WTC11 (cell line): ENCODE data around the gene NDUFS3. TPM values are rescaled to one million over a fixed set of nuclear protein-coding genes. Genes with fewer than 3 reads are reported as not detected.

Experiments
- ATAC-seq: fragments of 200-7000 bp; cut with Tn5 transposase; 2 replicates; pipeline ENCODE4 v1.10.0; 2021; ENCODE audit warnings: mild to moderate bottlenecking, moderate library complexity
- CTCF ChIA-PET: fragments of 300-600 bp; sonication (Branson Sonifier 250); formaldehyde crosslinking; loops from one replicate; lab custom pipeline; 2021; ENCODE audit warnings: antibody characterized with exemption; lab: Charles Lee
- POLR2A ChIA-PET: fragments of 350-600 bp; sonication (Branson Sonifier 250); formaldehyde crosslinking; loops from one replicate; lab custom pipeline; 2021; ENCODE audit warnings: antibody characterized with exemption; lab: Charles Lee
- DNase-seq: peaks from one replicate; pipeline ENCODE4 v3.0.0; 2021; ENCODE audit warnings: low spot score
- H3K27ac Mint-ChIP-seq: 2 replicates; pipeline ENCODE4 v1.8.0; 2021; ENCODE audit warnings: mixed read lengths
- H3K27me3 Mint-ChIP-seq: 2 replicates; pipeline ENCODE4 v1.8.0; 2021; ENCODE audit warnings: low read depth, mild to moderate bottlenecking, moderate library complexity, mixed read lengths
- H3K36me3 Mint-ChIP-seq: 2 replicates; pipeline ENCODE4 v1.8.0; 2021; ENCODE audit warnings: mixed read lengths
- H3K4me1 Mint-ChIP-seq: 2 replicates; pipeline ENCODE4 v1.8.0; 2022; ENCODE audit warnings: mixed read lengths
- H3K4me3 Mint-ChIP-seq: 2 replicates; pipeline ENCODE4 v1.8.0; 2021; ENCODE audit warnings: mild to moderate bottlenecking, moderate library complexity, mixed read lengths
- H3K9me3 Mint-ChIP-seq: 2 replicates; pipeline ENCODE4 v1.8.0; 2021; ENCODE audit warnings: mixed read lengths
- CBFB ChIP-seq: sonication (generic); formaldehyde crosslinking; IDR thresholded peaks from 2 replicates; pipeline ENCODE4 v1.8.1; 2022; ENCODE audit warnings: mild to moderate bottlenecking, low read depth, missing genetic modification reagents
- CREB1 ChIP-seq: sonication (generic); formaldehyde crosslinking; IDR thresholded peaks from 2 replicates; pipeline ENCODE4 v1.8.0; 2023; ENCODE audit warnings: mild to moderate bottlenecking, missing genetic modification reagents
- EMX1 ChIP-seq: fragments of 250-450 bp; sonication (Bioruptor Pico); IDR thresholded peaks from 2 replicates; pipeline ENCODE4 v1.8.0; 2021; ENCODE audit warnings: mild to moderate bottlenecking
- HMGA2 ChIP-seq: fragments of 250-450 bp; sonication (Bioruptor Pico); IDR thresholded peaks from 2 replicates; pipeline ENCODE4 v1.4.0; 2021; ENCODE audit warnings: mild to moderate bottlenecking, moderate library complexity
- JUN ChIP-seq: sonication (generic); formaldehyde crosslinking; IDR thresholded peaks from 2 replicates; pipeline ENCODE4 v1.8.0; 2023; ENCODE audit warnings: mild to moderate bottlenecking, missing genetic modification reagents
- OVOL2 ChIP-seq: fragments of 250-450 bp; sonication (Bioruptor Pico); IDR thresholded peaks from 2 replicates; pipeline ENCODE4 v1.9.0; 2021; ENCODE audit warnings: mild to moderate bottlenecking, borderline replicate concordance
- PREB ChIP-seq: sonication (generic); formaldehyde crosslinking; IDR thresholded peaks from 2 replicates; pipeline ENCODE4 v1.8.1; 2022; ENCODE audit warnings: mild to moderate bottlenecking, missing genetic modification reagents, moderate library complexity, borderline replicate concordance
- RELA ChIP-seq: sonication (generic); formaldehyde crosslinking; IDR thresholded peaks from 2 replicates; pipeline ENCODE4 v1.8.1; 2022; ENCODE audit warnings: missing genetic modification reagents, mild to moderate bottlenecking, borderline replicate concordance
- TEAD1 ChIP-seq: sonication (generic); formaldehyde crosslinking; IDR thresholded peaks from 2 replicates; pipeline ENCODE4 v1.8.0; 2022; ENCODE audit warnings: mild to moderate bottlenecking, missing genetic modification reagents
- ZNF317 ChIP-seq: sonication (generic); formaldehyde crosslinking; IDR thresholded peaks from 2 replicates; pipeline ENCODE4 v1.8.1; 2023; ENCODE audit warnings: low read depth, mild to moderate bottlenecking, moderate library complexity, missing genetic modification reagents, borderline replicate concordance
- ZNF416 ChIP-seq: fragments of 250-450 bp; sonication (Bioruptor Pico); IDR thresholded peaks from 2 replicates; pipeline ENCODE4 v1.9.0; 2021; ENCODE audit warnings: mild to moderate bottlenecking, inconsistent platforms
- ZNF671 ChIP-seq: fragments of 250-450 bp; sonication (Bioruptor Pico); IDR thresholded peaks from 2 replicates; pipeline ENCODE4 v1.8.0; 2021; ENCODE audit warnings: mild to moderate bottlenecking
- total RNA-seq: library from RNA; stranded (reverse); gene quantifications from 3 replicates; pipeline ENCODE4 v1.2.3, GENCODE V29; 2021
- TF ChIP-seq, protein P1 (sequence below): sonication (generic); formaldehyde crosslinking; IDR thresholded peaks from 2 replicates; pipeline ENCODE4 v1.8.1; 2022; ENCODE audit warnings: low read depth, mild to moderate bottlenecking, moderate library complexity, missing genetic modification reagents, borderline replicate concordance
- TF ChIP-seq, protein P2 (sequence below): sonication (generic); formaldehyde crosslinking; IDR thresholded peaks from 2 replicates; pipeline ENCODE4 v1.8.0; 2022; ENCODE audit warnings: missing genetic modification reagents
- TF ChIP-seq, protein P3 (sequence below): sonication (generic); formaldehyde crosslinking; IDR thresholded peaks from 2 replicates; pipeline ENCODE4 v1.8.1; 2023; ENCODE audit warnings: mild to moderate bottlenecking, missing genetic modification reagents, moderate library complexity
- TF ChIP-seq, protein P4 (sequence below): sonication (generic); formaldehyde crosslinking; IDR thresholded peaks from 2 replicates; pipeline ENCODE4 v1.8.0; 2022; ENCODE audit warnings: mild to moderate bottlenecking, missing genetic modification reagents
- TF ChIP-seq, protein P5 (sequence below): fragments of 200-600 bp; IDR thresholded peaks from 2 replicates; pipeline ENCODE4 v1.8.0; 2022; ENCODE audit warnings: antibody characterized with exemption

Gene NDUFS3
- total RNA-seq, 1 experiment from 2014 or later = 140 TPM

GRCh38 chr11:47593934-47594855 is 15.3 kb downstream of the NDUFS3 start, which contains the start of gene C1QTNF4 (continued):
- no peak for TF ChIP-seq PREB
- no peak for TF ChIP-seq EMX1 (CRISPR knock-in tag)
- TF ChIP-seq OVOL2 (CRISPR knock-in tag) = no peak
- no peak for TF ChIP-seq HMGA2 (CRISPR knock-in tag)
- no peak for TF ChIP-seq CREB1 (CRISPR knock-in tag)
- no peak for TF ChIP-seq CBFB (CRISPR knock-in tag)
- TF ChIP-seq, protein P1, sequence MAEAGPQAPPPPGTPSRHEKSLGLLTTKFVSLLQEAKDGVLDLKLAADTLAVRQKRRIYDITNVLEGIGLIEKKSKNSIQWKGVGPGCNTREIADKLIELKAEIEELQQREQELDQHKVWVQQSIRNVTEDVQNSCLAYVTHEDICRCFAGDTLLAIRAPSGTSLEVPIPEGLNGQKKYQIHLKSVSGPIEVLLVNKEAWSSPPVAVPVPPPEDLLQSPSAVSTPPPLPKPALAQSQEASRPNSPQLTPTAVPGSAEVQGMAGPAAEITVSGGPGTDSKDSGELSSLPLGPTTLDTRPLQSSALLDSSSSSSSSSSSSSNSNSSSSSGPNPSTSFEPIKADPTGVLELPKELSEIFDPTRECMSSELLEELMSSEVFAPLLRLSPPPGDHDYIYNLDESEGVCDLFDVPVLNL (CRISPR knock-in tag) = no peak
- TF ChIP-seq, protein P2, sequence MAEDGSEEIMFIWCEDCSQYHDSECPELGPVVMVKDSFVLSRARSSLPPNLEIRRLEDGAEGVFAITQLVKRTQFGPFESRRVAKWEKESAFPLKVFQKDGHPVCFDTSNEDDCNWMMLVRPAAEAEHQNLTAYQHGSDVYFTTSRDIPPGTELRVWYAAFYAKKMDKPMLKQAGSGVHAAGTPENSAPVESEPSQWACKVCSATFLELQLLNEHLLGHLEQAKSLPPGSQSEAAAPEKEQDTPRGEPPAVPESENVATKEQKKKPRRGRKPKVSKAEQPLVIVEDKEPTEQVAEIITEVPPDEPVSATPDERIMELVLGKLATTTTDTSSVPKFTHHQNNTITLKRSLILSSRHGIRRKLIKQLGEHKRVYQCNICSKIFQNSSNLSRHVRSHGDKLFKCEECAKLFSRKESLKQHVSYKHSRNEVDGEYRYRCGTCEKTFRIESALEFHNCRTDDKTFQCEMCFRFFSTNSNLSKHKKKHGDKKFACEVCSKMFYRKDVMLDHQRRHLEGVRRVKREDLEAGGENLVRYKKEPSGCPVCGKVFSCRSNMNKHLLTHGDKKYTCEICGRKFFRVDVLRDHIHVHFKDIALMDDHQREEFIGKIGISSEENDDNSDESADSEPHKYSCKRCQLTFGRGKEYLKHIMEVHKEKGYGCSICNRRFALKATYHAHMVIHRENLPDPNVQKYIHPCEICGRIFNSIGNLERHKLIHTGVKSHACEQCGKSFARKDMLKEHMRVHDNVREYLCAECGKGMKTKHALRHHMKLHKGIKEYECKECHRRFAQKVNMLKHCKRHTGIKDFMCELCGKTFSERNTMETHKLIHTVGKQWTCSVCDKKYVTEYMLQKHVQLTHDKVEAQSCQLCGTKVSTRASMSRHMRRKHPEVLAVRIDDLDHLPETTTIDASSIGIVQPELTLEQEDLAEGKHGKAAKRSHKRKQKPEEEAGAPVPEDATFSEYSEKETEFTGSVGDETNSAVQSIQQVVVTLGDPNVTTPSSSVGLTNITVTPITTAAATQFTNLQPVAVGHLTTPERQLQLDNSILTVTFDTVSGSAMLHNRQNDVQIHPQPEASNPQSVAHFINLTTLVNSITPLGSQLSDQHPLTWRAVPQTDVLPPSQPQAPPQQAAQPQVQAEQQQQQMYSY (CRISPR knock-in tag) = no peak
- TF ChIP-seq, all 79 proteins: peak for 2

- H3K27me3 Mint-ChIP-seq = peaks cover 58% of the 10 kb centered on the region
- TF ChIP-seq, protein P3, sequence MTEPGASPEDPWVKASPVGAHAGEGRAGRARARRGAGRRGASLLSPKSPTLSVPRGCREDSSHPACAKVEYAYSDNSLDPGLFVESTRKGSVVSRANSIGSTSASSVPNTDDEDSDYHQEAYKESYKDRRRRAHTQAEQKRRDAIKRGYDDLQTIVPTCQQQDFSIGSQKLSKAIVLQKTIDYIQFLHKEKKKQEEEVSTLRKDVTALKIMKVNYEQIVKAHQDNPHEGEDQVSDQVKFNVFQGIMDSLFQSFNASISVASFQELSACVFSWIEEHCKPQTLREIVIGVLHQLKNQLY (CRISPR knock-in tag) = no peak
- TF ChIP-seq, protein P4, sequence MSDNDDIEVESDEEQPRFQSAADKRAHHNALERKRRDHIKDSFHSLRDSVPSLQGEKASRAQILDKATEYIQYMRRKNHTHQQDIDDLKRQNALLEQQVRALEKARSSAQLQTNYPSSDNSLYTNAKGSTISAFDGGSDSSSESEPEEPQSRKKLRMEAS = no peak
- TF ChIP-seq ZNF671 (no peak), RELA (CRISPR knock-in tag) (no peak), TEAD1 (CRISPR knock-in tag) (no peak), ZNF416 (CRISPR knock-in tag) (no peak), JUN (no peak), ZNF317 (CRISPR knock-in tag) (no peak)
- TF ChIP-seq, protein P5, sequence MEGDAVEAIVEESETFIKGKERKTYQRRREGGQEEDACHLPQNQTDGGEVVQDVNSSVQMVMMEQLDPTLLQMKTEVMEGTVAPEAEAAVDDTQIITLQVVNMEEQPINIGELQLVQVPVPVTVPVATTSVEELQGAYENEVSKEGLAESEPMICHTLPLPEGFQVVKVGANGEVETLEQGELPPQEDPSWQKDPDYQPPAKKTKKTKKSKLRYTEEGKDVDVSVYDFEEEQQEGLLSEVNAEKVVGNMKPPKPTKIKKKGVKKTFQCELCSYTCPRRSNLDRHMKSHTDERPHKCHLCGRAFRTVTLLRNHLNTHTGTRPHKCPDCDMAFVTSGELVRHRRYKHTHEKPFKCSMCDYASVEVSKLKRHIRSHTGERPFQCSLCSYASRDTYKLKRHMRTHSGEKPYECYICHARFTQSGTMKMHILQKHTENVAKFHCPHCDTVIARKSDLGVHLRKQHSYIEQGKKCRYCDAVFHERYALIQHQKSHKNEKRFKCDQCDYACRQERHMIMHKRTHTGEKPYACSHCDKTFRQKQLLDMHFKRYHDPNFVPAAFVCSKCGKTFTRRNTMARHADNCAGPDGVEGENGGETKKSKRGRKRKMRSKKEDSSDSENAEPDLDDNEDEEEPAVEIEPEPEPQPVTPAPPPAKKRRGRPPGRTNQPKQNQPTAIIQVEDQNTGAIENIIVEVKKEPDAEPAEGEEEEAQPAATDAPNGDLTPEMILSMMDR = no peak
- peaks cover 34% of the 10 kb centered on the region for H3K4me1 Mint-ChIP-seq
- H3K9me3 Mint-ChIP-seq = no peaks in the 10 kb centered on the region
- DNase-seq (no peak), ATAC-seq (no peak)
- no peak overlapping the region for H3K27ac Mint-ChIP-seq
- CTCF ChIA-PET = interaction anchor here (0.8 to 2.4 kb wide), 4 partner anchors 8 to 183 kb away, joined by 3 to 9 read pairs (median 4); no protein-coding TSS in a partner anchor
- H3K4me3 Mint-ChIP-seq = peak overlapping the region; percentile 78
- no peaks in the 10 kb centered on the region for H3K36me3 Mint-ChIP-seq
- POLR2A ChIA-PET = interaction anchor here (0.6 to 1.1 kb wide), 3 partner anchors 10 to 470 kb away, joined by 3 read pairs; no protein-coding TSS in a partner anchor
Observed at GRCh38 chr11:47595029-47595428, 16.2 kb downstream of the NDUFS3 start.
